Activated CD4-positive, alpha-beta memory T cell treated with anti-CD3 and anti-CD28 coated beads, Interleukin-2, amount 10 ng/mL, durations not matched to agents 7 days and 5 days (primary cell): Measurements from ENCODE around the gene OSBPL2. TPM values are rescaled to one million over a fixed set of nuclear protein-coding genes. Genes with fewer than 3 reads are reported as not detected.

Source experiments
- CTCF ChIA-PET: fragments of 350-600 bp; sonication (Branson Sonifier 250); formaldehyde crosslinking; loops from one replicate; lab custom pipeline; 2021; ENCODE audit warnings: antibody characterized with exemption, inconsistent platforms; lab: Charles Lee
- POLR2A ChIA-PET: fragments of 350-600 bp; sonication (Branson Sonifier 250); formaldehyde crosslinking; loops from one replicate; lab custom pipeline; 2021; ENCODE audit warnings: antibody characterized with exemption; lab: Charles Lee
- DNase-seq: peaks from one replicate; pipeline ENCODE4 v3.0.0-alpha.2; 2020
- H3K27ac Mint-ChIP-seq: one replicate; pipeline ENCODE4 v1.8.0; 2021; ENCODE audit warnings: mild to moderate bottlenecking, mixed read lengths
- H3K27me3 Mint-ChIP-seq: one replicate; pipeline ENCODE4 v1.8.0; 2021; ENCODE audit warnings: mixed read lengths
- H3K36me3 Mint-ChIP-seq: one replicate; pipeline ENCODE4 v1.8.0; 2021; ENCODE audit warnings: low read depth, mixed read lengths
- H3K4me1 Mint-ChIP-seq: one replicate; pipeline ENCODE4 v1.8.0; 2021; ENCODE audit warnings: mixed read lengths
- H3K4me3 Mint-ChIP-seq: one replicate; pipeline ENCODE4 v1.8.0; 2021; ENCODE audit warnings: mild to moderate bottlenecking, mixed read lengths
- H3K9me3 Mint-ChIP-seq: one replicate; pipeline ENCODE4 v1.8.0; 2021; ENCODE audit warnings: mixed read lengths
- total RNA-seq, 2 experiments: library from RNA; stranded (reverse); gene quantifications; one replicate each; pipeline ENCODE4 v1.2.3, GENCODE V29; 2021

Gene OSBPL2
- total RNA-seq, 2 experiments from 2014 or later, result 40.3 to 40.6 TPM

DNA sequence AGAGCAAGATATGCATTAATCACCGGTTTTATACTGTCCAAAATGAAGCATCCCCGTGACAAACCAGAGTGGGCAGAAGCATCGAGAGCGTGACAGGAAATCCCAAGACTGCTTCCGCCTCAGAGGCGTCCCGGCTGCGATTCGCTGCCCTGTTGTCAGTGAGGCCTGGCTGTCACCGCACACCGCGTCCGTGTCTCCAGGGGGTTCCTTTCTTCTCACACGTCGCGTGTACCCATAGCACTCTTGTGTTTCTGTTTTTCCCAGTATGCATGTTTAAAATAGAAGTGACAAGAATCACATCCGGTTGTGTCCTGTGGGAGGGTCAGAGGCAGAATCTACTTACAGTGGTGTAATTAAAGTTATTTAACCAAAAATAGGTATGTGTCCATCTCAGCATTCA lies 56.2 kb downstream of the OSBPL2 start:
- no peak overlapping the region for H3K4me3 Mint-ChIP-seq
- no peaks in the 10 kb centered on the region for H3K27me3 Mint-ChIP-seq
- POLR2A ChIA-PET, result no interaction called here
- no peak overlapping the region for H3K27ac Mint-ChIP-seq
- H3K9me3 Mint-ChIP-seq, result no peaks in the 10 kb centered on the region
- H3K36me3 Mint-ChIP-seq, result peaks cover 12% of the 10 kb centered on the region
- peaks cover 21% of the 10 kb centered on the region for H3K4me1 Mint-ChIP-seq
- CTCF ChIA-PET, result no interaction called here
- DNase-seq, result no peak

DNA sequence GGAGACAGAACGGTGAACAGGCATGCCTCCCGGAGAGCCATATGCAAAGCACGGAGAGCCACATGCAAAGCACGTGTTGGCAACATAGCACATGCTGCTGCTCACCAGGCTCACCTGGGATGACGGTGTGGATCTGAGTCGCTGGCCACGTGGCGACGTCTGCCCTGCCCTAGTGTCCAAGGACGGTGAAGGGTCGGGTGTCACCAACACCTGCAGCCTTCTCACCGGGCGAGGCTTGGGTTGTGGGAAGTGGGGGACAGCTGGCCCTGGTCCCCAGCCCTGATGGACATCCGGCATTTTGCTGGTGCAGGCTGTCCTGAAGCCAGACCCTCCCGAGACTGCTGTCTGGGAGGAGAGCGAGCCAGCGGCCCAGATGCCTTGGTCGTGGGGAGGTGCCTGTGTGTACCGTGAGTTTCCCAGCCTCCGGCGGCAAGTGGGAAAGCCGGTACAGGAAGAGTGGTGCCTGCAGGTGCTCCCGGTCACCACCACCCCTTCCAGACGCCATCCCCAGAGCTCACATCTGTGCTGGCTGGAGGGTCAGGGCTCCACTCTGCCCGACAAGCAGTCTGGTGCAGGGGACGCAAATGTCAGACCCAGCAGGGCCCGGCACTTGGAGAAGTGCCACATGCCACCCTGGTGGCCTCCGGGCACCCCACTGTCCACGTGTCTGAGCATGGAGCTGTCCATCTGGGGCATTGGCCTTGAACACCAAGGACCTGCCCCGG lies 58.6 kb downstream of the OSBPL2 start:
- DNase-seq, result no peak
- Mint-ChIP-seq H3K4me3 (no peak overlapping the region), H3K36me3 (peaks cover 9% of the 10 kb centered on the region), H3K4me1 (peaks cover 21% of the 10 kb centered on the region), H3K9me3 (no peaks in the 10 kb centered on the region), H3K27me3 (no peaks in the 10 kb centered on the region), H3K27ac (no peak overlapping the region)
- ChIA-PET POLR2A (no interaction called here), CTCF (no interaction called here)

DNA sequence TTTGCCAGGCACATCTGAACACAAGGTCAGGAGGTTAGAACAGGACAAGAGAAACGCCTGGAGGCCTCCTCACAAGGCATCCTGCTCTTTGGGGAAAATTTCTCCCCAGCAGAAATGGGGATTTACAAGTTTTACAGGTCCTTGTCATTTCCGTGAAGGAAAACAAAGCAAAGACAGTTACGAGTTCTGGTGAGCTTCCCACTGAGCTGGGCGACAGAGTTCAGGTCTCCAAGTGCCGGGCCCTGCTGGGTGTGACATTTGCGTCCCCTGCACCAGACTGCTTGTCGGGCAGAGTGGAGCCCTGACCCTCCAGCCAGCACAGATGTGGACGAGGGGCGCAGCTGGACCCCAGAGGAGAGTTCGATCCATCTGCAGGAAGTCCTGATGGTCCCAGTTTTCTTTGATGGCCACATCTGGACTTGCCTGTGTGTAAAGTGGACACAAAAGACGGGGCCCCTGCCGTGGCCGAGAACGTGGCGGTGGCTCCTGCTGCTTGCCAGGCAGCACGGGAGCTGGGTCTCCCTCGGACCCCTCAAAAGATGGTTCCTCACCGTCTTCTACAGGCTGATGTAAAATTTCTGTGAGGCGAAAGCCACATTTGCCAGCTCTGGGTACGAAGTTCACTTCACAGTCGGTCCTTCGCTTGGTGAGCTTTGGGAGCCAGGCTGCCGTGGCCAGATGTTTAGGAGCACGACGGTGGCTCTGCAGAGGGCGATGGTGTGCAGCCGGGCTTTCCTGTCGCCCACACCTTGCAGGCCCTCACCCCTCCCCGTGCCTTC lies 59.3 kb downstream of the OSBPL2 start:
- CTCF ChIA-PET, result no interaction called here
- Mint-ChIP-seq H3K9me3 (no peaks in the 10 kb centered on the region), H3K27me3 (no peaks in the 10 kb centered on the region), H3K36me3 (peaks cover 6% of the 10 kb centered on the region), H3K4me1 (peaks cover 16% of the 10 kb centered on the region), H3K27ac (no peak overlapping the region), H3K4me3 (no peak overlapping the region)
- POLR2A ChIA-PET, result no interaction called here
- DNase-seq, result no peak

DNA sequence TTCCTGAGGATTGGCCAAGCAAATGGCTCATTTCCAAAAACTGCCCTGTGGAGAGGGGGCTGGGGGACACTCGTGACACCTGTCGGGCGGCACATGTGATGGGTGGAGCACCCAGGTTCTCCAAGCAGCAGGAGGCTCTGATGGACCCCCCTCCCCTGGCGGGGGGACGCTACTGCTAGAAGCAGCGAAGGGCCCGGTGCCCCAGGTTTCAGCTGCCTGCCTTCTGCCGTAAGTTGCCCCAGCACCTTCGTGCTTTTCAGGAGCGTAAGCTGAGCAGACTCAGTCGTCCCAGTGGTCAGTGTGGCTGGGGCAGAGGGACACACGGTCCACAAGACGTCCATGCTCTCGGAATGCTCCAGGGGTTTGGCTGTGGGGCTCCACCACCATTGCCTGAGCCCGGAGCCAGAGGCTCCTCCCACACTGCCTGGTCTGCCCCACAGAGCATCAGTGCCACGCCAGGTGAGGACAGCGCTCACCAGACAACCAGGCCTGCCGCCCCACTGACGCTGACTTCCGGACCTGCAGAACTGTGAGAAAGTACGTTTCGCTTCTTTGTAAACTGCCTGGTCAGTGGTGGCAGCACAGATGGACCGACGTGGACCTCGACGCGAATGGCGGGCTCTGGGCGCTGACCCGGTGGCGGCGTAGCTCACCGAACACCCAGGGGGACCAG lies 60.4 kb downstream of the OSBPL2 start:
- H3K4me3 Mint-ChIP-seq, result no peak overlapping the region
- ChIA-PET POLR2A (no interaction called here), CTCF (no interaction called here)
- H3K27ac Mint-ChIP-seq, result no peak overlapping the region
- H3K4me1 Mint-ChIP-seq, result peaks cover 15% of the 10 kb centered on the region
- H3K27me3 Mint-ChIP-seq, result no peaks in the 10 kb centered on the region
- no peaks in the 10 kb centered on the region for H3K9me3 Mint-ChIP-seq
- no peak for DNase-seq
- H3K36me3 Mint-ChIP-seq, result peaks cover 10% of the 10 kb centered on the region

DNA sequence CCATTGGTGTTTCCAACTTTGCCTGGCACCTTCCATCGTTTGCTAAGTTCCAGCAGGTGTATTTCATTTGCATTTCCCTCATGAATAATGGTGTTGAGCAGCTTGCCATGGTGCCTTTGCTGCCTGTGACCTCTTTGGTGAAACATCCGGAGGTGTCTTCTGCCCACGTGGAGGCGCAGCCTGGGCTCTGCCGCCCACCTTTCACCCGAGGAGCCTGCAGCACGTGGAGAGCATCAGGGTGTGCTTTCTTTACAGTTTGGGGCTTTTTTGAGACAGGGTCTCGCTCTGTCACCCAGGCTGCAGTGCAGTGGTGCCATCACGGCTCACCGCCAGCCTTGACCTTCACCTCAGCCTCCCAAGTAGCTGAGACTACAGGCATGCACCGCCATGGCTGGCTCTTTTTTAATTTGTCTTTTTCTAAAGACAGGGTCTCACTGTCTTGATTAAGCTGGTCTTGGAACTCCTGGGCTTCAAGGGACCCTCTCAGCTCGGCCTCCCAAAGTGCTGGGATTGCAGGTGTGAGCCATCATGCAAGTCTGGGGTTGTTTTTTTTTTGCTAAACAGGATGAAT lies 61.4 kb downstream of the OSBPL2 start:
- DNase-seq, result no peak
- no peaks in the 10 kb centered on the region for H3K27me3 Mint-ChIP-seq
- H3K9me3 Mint-ChIP-seq, result no peaks in the 10 kb centered on the region
- ChIA-PET POLR2A (interaction anchor here (1.1 to 1.2 kb wide), 2 partner anchors 86 to 118 kb away, joined by 3 read pairs; no protein-coding TSS in a partner anchor), CTCF (interaction anchor here (1.7 kb wide), 1 partner anchor 83 kb away, joined by 21 read pairs; no protein-coding TSS in a partner anchor)
- no peak overlapping the region for H3K27ac Mint-ChIP-seq
- H3K4me3 Mint-ChIP-seq, result no peak overlapping the region
- peaks cover 14% of the 10 kb centered on the region for H3K36me3 Mint-ChIP-seq
- peaks cover 22% of the 10 kb centered on the region for H3K4me1 Mint-ChIP-seq

DNA sequence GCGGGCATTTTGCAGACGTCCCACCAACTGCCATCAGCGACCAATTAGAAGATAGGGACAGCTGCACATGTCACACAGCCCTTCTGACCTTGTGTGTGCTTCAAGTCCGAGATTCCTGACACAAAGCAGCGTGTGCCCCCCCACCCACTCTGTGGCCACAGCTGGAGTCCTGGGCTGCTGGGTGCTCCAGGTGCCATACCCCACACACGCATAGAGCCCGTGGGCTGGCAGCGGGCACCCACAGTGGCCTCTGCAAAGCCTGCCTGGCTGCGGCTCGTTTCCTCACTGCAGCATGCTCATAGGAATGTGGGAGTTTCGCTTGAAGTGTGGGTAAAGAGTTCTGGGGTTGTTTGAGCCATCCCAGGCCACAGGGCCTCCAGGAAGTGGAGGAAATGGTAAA lies 62.0 kb downstream of the OSBPL2 start:
- no peak for DNase-seq
- Mint-ChIP-seq H3K4me3 (no peak overlapping the region), H3K4me1 (peaks cover 27% of the 10 kb centered on the region), H3K36me3 (peaks cover 18% of the 10 kb centered on the region), H3K27ac (no peak overlapping the region), H3K27me3 (no peaks in the 10 kb centered on the region), H3K9me3 (no peaks in the 10 kb centered on the region)
- ChIA-PET POLR2A (interaction anchor here (1.1 to 1.2 kb wide), 2 partner anchors 86 to 119 kb away, joined by 3 read pairs; no protein-coding TSS in a partner anchor), CTCF (interaction anchor here (0.7 to 1.7 kb wide), 4 partner anchors 8 to 87 kb away, joined by 5 to 21 read pairs (median 6); partner anchors contain the start of gene RPS21)

DNA sequence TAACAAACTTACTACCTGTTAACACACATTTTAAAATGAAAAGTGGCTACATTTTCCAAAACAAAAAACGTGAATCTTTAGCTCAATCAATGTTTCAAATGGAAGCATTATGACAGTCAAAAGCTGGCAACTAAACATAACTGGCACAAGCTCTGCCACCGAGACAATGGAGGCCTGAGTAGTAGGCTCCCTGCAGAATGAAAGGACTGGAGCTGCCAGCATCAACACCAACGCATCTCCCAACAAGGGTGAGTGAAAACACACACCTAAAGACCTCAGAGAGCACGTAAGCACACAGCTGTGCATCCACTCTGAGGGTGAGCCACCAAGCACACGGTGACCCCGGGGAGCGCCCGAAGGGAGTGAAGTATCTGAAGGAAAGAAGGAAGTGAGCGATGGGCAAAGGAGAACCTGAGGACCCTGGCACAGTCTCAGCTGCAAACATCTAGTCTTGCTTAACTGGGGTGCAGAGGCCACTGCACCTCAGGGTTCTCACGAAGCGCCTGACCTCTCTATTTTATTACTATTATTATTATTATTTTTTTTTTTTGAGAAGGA lies 62.9 kb downstream of the OSBPL2 start:
- Mint-ChIP-seq H3K9me3 (no peaks in the 10 kb centered on the region), H3K4me3 (peak overlapping the region; percentile 37), H3K27me3 (no peaks in the 10 kb centered on the region), H3K4me1 (peaks cover 31% of the 10 kb centered on the region), H3K27ac (peak overlapping the region; percentile 29), H3K36me3 (peaks cover 24% of the 10 kb centered on the region)
- ChIA-PET CTCF (interaction anchor here (0.7 to 1.7 kb wide), 4 partner anchors 9 to 86 kb away, joined by 5 to 21 read pairs (median 6); partner anchors contain the start of gene RPS21), POLR2A (interaction anchor here (1.1 to 1.8 kb wide), 3 partner anchors 82 to 120 kb away, joined by 3 to 5 read pairs (median 3); no protein-coding TSS in a partner anchor)
- DNase-seq, result no peak

DNA sequence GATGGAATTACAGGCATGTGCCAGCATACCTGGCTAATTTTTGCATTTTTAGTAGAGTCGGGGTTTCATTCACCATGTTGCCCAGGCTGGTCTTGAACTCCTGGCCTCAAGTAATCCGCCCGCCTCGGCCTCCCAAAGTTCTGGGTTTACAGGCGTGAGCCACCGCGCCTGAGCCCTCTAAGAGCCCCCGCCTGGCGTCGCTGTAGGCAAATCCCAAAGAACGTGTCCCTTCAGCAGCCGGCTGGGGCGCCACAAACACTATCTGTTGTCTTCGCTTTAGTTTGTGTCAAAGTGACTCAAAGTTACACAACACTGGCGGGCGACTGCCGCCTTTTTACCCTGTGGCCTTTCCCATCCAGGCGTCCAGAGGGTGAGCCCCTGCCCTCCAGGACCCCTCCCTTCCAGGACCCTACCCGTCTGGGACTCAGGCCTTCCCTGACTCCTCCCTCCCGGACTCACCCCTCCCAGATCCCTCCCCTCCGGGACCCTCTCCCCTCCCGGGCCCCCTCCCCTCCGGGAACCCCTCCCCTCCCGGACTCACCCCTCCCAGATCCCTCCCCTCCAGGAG lies 63.5 kb downstream of the OSBPL2 start:
- CTCF ChIA-PET, result interaction anchor here (0.5 to 1.7 kb wide), 8 partner anchors 48 to 587 kb away, joined by 3 to 21 read pairs (median 4); partner anchors contain the start of gene RPS21

GRCh38 chr20:62302341-62303061 lies 64.2 kb downstream of the OSBPL2 start, which contains the start of gene ADRM1:
TSS of gene ADRM1 (plus strand) at chr20:62302997. CDS start at chr20:62303569, 572 bp downstream.
- POLR2A ChIA-PET, result interaction anchor here (0.5 to 1.8 kb wide), 10 partner anchors 10 to 1058 kb away, joined by 3 to 13 read pairs (median 4); partner anchors contain the start of genes OSBPL2, PSMA7 and RPS21
- Mint-ChIP-seq H3K36me3 (peaks cover 28% of the 10 kb centered on the region), H3K9me3 (no peaks in the 10 kb centered on the region), H3K4me1 (peaks cover 31% of the 10 kb centered on the region), H3K27ac (peak within 1 kb of the TSS; percentile 99), H3K27me3 (no peaks in the 10 kb centered on the region), H3K4me3 (peak within 1 kb of the TSS; percentile 95)
- peak; percentile 97 for DNase-seq
- CTCF ChIA-PET, result interaction anchor here (0.5 to 1.5 kb wide), 6 partner anchors 48 to 586 kb away, joined by 3 to 7 read pairs (median 4); partner anchors contain the start of gene RPS21

More for the DNA sequence above, 63.5 kb downstream of the OSBPL2 start:
- peak; percentile 93 for DNase-seq
- Mint-ChIP-seq H3K27ac (peak overlapping the region; percentile 99), H3K4me1 (peaks cover 31% of the 10 kb centered on the region), H3K36me3 (peaks cover 28% of the 10 kb centered on the region), H3K27me3 (no peaks in the 10 kb centered on the region), H3K9me3 (no peaks in the 10 kb centered on the region), H3K4me3 (peak overlapping the region; percentile 90)
- POLR2A ChIA-PET, result interaction anchor here (0.6 to 1.8 kb wide), 8 partner anchors 9 to 235 kb away, joined by 3 to 13 read pairs (median 4); partner anchors contain the start of genes OSBPL2, PSMA7 and RPS21

DNA sequence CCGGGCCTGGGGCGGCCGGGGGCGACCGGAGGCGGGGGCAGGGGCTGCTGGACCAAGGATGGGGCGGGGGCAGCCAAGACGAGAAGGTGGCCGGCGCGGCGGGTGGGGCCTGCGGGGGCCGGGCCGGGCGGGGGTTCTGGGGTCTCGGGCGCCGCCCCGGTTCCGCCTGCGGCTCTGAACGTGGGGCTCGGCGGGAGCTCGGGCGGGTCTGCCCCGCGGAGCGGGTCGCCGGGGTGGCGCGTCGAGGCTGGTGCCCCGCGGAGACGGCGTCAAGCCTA lies 64.7 kb downstream of the OSBPL2 start:
- Mint-ChIP-seq H3K36me3 (peaks cover 31% of the 10 kb centered on the region), H3K27ac (peak overlapping the region; percentile 99)

More for the DNA sequence above, 64.7 kb downstream of the OSBPL2 start:
- ChIA-PET CTCF (interaction anchor here (1.5 kb wide), 1 partner anchor 63 kb away, joined by 6 read pairs; no protein-coding TSS in a partner anchor), POLR2A (interaction anchor here (0.5 to 1.8 kb wide), 5 partner anchors 62 to 1057 kb away, joined by 3 to 13 read pairs (median 3); partner anchors contain the start of gene RPS21)
- no peak for DNase-seq
- no peaks in the 10 kb centered on the region for H3K27me3 Mint-ChIP-seq
- H3K4me3 Mint-ChIP-seq, result peak overlapping the region; percentile 95
- H3K9me3 Mint-ChIP-seq, result no peaks in the 10 kb centered on the region
- H3K4me1 Mint-ChIP-seq, result peaks cover 31% of the 10 kb centered on the region
